T-helper 2 cell (primary cell): ENCODE measurements around the gene ZNF22.

Experiments used
- DNase-seq, 5 experiments: peaks; one replicate each; pipeline versions ENCODE4 v3.0.0 to v3.0.0-alpha.2; 2012 to 2022

Gene ZNF22

GRCh38 chr10:45035673-45036072 is 35.0 kb downstream of the ZNF22 start:
- DNase-seq = no peak

- DNase-seq = no peak
These were observed 40.3 kb downstream of the ZNF22 start for GRCh38 chr10:45040921-45041542.

DNA sequence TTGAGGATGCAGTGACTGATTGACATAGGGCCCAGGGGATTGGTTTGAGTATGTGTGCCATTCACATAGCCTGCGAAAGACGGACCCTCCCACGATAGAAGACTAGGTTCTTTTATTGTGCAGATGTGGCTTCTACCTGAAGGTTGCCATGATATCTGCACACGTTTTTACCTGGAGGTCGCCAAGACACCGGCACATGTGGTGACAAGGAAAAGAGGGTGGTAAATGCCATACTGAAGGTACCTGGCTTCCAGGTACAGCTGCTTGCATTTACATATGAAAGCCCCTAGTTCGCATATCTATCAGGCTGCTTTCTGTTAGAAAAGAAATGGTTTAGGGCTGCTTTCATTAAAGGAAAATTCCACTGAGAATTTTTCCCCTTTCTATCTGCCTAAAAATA is 43.6 kb downstream of the ZNF22 start:
- no peak for DNase-seq

GRCh38 chr10:45050551-45051235 is 50.0 kb downstream of the ZNF22 start:
- no peak for DNase-seq

- DNase-seq = no peak
These were observed 52.0 kb downstream of the ZNF22 start for GRCh38 chr10:45052700-45053099.

- no peak for DNase-seq
These were observed 52.9 kb downstream of the ZNF22 start for GRCh38 chr10:45053569-45054100.
